Stimulated activated CD8-positive, alpha-beta memory T cell treated with anti-CD3 and anti-CD28 coated beads, Interleukin-7, amount 100 ng/mL, for 24 hours (primary cell): ENCODE results near the gene MDGA2.
"Not testable (repeated sequence)": the region's sequence is repeated elsewhere in the genome, so short reads cannot be mapped to it uniquely, and the experiment has no call there.

Experiments
- DNase-seq: peaks from one replicate; pipeline ENCODE4 v3.0.0-alpha.2; 2020; ENCODE audit warnings: low read depth

MDGA2 gene

GRCh38 chr14:47226877-47227520 is 448.4 kb downstream of the MDGA2 start:
- no peak for DNase-seq

GRCh38 chr14:47223656-47224055 is 451.7 kb downstream of the MDGA2 start:
- no peak for DNase-seq

GRCh38 chr14:47220096-47220495 is 455.3 kb downstream of the MDGA2 start:
- no peak for DNase-seq

- no peak for DNase-seq
Measured at GRCh38 chr14:47211263-47211662, 464.1 kb downstream of the MDGA2 start.

GRCh38 chr14:47210099-47210498 is 465.3 kb downstream of the MDGA2 start:
- DNase-seq, result no peak

- no peak for DNase-seq
Measured at GRCh38 chr14:47208434-47208833, 467.0 kb downstream of the MDGA2 start.

GRCh38 chr14:47207617-47208016 is 467.8 kb downstream of the MDGA2 start:
- DNase-seq, result no peak

GRCh38 chr14:47200740-47201139 is 474.7 kb downstream of the MDGA2 start:
- DNase-seq, result no peak

- no peak for DNase-seq
Measured at GRCh38 chr14:47195582-47195981, 479.8 kb downstream of the MDGA2 start.

GRCh38 chr14:47194055-47194454 is 481.4 kb downstream of the MDGA2 start:
- DNase-seq, result no peak

- DNase-seq, result not testable (repeated sequence)
Measured at GRCh38 chr14:47192203-47192602, 483.2 kb downstream of the MDGA2 start.

GRCh38 chr14:47191700-47192099 is 483.7 kb downstream of the MDGA2 start:
- no peak for DNase-seq

- DNase-seq, result no peak
Measured at GRCh38 chr14:47189911-47190484, 485.4 kb downstream of the MDGA2 start.

- no peak for DNase-seq
Measured at GRCh38 chr14:47186486-47186885, 488.9 kb downstream of the MDGA2 start.

- no peak for DNase-seq
Measured at GRCh38 chr14:47179906-47180305, 495.5 kb downstream of the MDGA2 start.

- not testable (repeated sequence) for DNase-seq
Measured at GRCh38 chr14:47171896-47172295, 503.5 kb downstream of the MDGA2 start.

GRCh38 chr14:47167402-47167801 is 508.0 kb downstream of the MDGA2 start:
- no peak for DNase-seq

GRCh38 chr14:47155395-47155794 is 520.0 kb downstream of the MDGA2 start:
- DNase-seq, result no peak

- no peak for DNase-seq
Measured at GRCh38 chr14:47154276-47154797, 521.1 kb downstream of the MDGA2 start.

- no peak for DNase-seq
Measured at GRCh38 chr14:47153746-47154145, 521.7 kb downstream of the MDGA2 start.

- no peak for DNase-seq
Measured at GRCh38 chr14:47150267-47150666, 525.1 kb downstream of the MDGA2 start.

GRCh38 chr14:47149326-47149725 is 526.1 kb downstream of the MDGA2 start:
- DNase-seq, result no peak

- no peak for DNase-seq
Measured at GRCh38 chr14:47148686-47149085, 526.7 kb downstream of the MDGA2 start.

GRCh38 chr14:47120645-47121044 is 554.8 kb downstream of the MDGA2 start:
- DNase-seq, result no peak
